Measurements from ENCODE around the gene CDC42EP1.

Gene CDC42EP1

DNA sequence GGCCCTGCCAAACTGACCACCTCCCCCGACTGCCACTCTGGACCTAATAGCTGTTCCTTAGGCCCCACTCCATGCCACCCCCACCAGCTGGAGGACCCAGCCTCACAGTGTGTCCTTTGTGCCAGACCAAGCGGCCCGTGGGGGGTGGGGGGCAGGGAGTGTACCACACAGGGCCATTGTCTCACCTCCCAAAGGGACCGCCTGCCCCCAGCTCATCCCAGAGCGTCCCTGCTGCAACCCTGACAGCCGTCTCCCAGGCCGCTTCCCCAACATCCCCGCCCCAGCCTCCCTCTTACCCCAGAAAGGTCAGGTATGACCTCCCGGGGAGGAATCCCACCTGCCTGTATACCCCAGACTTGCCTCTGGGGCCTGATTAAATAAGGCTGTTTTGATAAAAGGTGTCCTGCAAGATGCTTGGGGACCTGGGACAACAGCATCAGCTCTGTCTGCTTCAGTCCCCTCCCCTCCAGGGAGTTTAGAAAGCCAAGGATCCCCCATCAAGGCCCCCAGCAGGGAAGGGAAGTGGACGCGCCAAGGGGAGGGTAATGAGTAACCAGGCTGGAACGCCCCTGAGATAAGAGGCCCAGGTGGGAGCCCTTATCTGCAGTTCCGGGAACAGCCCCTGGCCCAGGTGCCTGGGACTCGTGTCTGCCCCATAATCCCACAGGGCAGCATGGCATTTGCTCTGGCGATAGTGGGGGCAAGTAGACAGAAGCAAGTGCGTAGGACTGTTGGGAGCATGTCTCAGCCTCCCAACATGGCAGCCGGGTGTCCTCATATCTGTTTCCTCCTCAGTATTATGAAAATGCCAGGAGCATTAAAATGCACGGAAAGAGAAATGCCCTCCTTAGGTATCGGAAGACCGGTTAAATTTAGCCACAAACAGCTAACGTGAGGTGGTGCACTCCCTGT, 9.0 kb downstream of the CDC42EP1 start:
- no peaks in the 10 kb centered on the region for H3K79me2 ChIP-seq (ENCODE audit: low read length)
- no peak overlapping the region for H3K27ac ChIP-seq (ENCODE audit: low read length)
- no peak overlapping the region for H2AFZ ChIP-seq (ENCODE audit: low read length)
- H3K4me3 ChIP-seq (ENCODE audit: low read length) = no peak overlapping the region
- H3K4me2 ChIP-seq (ENCODE audit: low read depth, low read length) = no peak overlapping the region
- H3K4me1 ChIP-seq (ENCODE audit: low read length) = peaks cover 10% of the 10 kb centered on the region
- no peak overlapping the region for H3K9ac ChIP-seq (ENCODE audit: low read length)
- no peaks in the 10 kb centered on the region for H3K36me3 ChIP-seq (replicated peaks; ENCODE audit: insufficient read depth, low read length)
- H3K9me3 ChIP-seq (replicated peaks; ENCODE audit: insufficient read depth, low read length) = no peaks in the 10 kb centered on the region
- no peaks in the 10 kb centered on the region for H4K20me1 ChIP-seq (ENCODE audit: insufficient read depth, low read length)
- H3K27me3 ChIP-seq (replicated peaks; ENCODE audit: insufficient read depth, low read length) = peaks cover 17% of the 10 kb centered on the region; the same call in 1 of the 2 replicates
- H3F3A ChIP-seq (ENCODE audit: insufficient read depth, low read length) = no peaks in the 10 kb centered on the region
- H3K9me2 ChIP-seq (replicated peaks; ENCODE audit: insufficient read depth, low read length) = no peaks in the 10 kb centered on the region
- TF ChIP-seq EZH2phosphoT487 (IDR thresholded peaks at IDR 0.05; ENCODE audit: low read length) (no peak), EZH2 (optimal IDR thresholded peaks at IDR 0.05; ENCODE audit: low read depth, low read length) (no peak)
- TF ChIP-seq, protein P1, sequence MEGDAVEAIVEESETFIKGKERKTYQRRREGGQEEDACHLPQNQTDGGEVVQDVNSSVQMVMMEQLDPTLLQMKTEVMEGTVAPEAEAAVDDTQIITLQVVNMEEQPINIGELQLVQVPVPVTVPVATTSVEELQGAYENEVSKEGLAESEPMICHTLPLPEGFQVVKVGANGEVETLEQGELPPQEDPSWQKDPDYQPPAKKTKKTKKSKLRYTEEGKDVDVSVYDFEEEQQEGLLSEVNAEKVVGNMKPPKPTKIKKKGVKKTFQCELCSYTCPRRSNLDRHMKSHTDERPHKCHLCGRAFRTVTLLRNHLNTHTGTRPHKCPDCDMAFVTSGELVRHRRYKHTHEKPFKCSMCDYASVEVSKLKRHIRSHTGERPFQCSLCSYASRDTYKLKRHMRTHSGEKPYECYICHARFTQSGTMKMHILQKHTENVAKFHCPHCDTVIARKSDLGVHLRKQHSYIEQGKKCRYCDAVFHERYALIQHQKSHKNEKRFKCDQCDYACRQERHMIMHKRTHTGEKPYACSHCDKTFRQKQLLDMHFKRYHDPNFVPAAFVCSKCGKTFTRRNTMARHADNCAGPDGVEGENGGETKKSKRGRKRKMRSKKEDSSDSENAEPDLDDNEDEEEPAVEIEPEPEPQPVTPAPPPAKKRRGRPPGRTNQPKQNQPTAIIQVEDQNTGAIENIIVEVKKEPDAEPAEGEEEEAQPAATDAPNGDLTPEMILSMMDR (IDR thresholded peaks at IDR 0.05; ENCODE audit: low read length) = no peak
- no peak for DNase-seq

DNA sequence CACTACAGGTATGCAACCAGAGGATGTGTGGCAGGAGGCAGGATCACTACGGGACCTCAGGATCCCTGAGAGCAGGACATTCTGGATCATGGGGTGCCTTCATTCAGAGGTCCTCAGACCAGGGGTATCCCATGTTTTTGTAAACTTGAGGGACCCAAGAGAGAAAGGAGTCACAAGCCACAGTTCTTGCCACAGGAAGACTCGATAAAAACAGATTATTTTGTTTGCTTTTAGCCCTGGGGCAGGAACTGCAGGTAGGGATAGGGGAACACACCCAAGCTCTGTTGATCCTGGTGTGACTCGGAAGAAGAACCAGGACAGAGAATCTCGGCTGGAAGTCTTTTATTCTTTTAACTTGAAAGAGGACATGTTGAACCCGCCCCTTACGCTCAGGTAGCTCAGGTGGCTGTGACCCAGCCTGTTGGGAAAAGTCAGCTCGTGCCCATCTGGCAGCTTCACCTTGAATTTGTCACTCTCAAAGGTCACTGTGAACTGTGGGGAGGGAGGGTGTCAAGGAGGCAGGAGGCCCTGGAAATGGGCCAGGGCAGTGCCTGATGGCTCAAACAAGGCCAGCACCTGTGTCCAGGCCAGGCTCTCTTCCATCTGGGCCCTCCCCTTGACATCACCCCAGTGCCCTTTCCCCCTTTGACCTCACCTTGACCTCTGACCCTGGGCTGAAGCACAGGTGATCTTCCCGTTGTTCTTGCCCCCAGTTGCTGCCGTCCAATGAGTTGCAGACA, 9.8 kb downstream of the CDC42EP1 start:
- Histone ChIP-seq H3K9me2 (replicated peaks; ENCODE audit: insufficient read depth, low read length) (no peaks in the 10 kb centered on the region), H3K4me3 (ENCODE audit: low read length) (no peak overlapping the region), H2AFZ (ENCODE audit: low read length) (no peak overlapping the region), H3K27me3 (replicated peaks; ENCODE audit: insufficient read depth, low read length) (peaks cover 21% of the 10 kb centered on the region), H3K27ac (ENCODE audit: low read length) (no peak overlapping the region), H3K9ac (ENCODE audit: low read length) (no peak overlapping the region), H4K20me1 (ENCODE audit: insufficient read depth, low read length) (no peaks in the 10 kb centered on the region), H3K79me2 (ENCODE audit: low read length) (no peaks in the 10 kb centered on the region), H3K36me3 (replicated peaks; ENCODE audit: insufficient read depth, low read length) (no peaks in the 10 kb centered on the region), H3K4me1 (ENCODE audit: low read length) (peaks cover 10% of the 10 kb centered on the region), H3K4me2 (ENCODE audit: low read depth, low read length) (no peak overlapping the region), H3K9me3 (replicated peaks; ENCODE audit: insufficient read depth, low read length) (no peaks in the 10 kb centered on the region), H3F3A (ENCODE audit: insufficient read depth, low read length) (no peaks in the 10 kb centered on the region)
- no peak for DNase-seq
- TF ChIP-seq EZH2phosphoT487 (IDR thresholded peaks at IDR 0.05; ENCODE audit: low read length) (no peak), EZH2 (optimal IDR thresholded peaks at IDR 0.05; ENCODE audit: low read depth, low read length) (no peak)
- TF ChIP-seq, protein P1 (IDR thresholded peaks at IDR 0.05; ENCODE audit: low read length) = no peak

DNA sequence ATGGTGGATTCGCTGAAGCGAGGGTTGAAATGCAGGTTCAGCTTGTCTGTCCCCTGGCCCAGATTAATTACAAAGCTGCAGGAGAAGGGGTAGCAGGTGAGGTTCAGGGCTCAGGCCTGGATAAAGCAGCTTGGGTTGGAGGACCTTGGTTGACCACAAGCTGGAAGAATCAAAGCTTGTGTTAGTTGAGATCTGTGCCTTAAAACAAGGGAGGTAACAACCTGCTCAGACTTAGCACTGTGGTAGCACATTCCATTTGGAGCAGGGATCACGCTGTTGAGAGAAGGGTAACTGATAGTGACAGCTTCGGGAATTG, 10.3 kb downstream of the CDC42EP1 start:
- H3K36me3 ChIP-seq (replicated peaks; ENCODE audit: insufficient read depth, low read length) = no peaks in the 10 kb centered on the region
- DNase-seq = no peak
- no peaks in the 10 kb centered on the region for H3K79me2 ChIP-seq (ENCODE audit: low read length)
- H3K4me2 ChIP-seq (ENCODE audit: low read depth, low read length) = no peak overlapping the region
- H4K20me1 ChIP-seq (ENCODE audit: insufficient read depth, low read length) = no peaks in the 10 kb centered on the region
- H3K9ac ChIP-seq (ENCODE audit: low read length) = no peak overlapping the region
- no peaks in the 10 kb centered on the region for H3F3A ChIP-seq (ENCODE audit: insufficient read depth, low read length)
- TF ChIP-seq EZH2phosphoT487 (IDR thresholded peaks at IDR 0.05; ENCODE audit: low read length) = no peak
- TF ChIP-seq, protein P1 (IDR thresholded peaks at IDR 0.05; ENCODE audit: low read length) = no peak
- TF ChIP-seq EZH2 (optimal IDR thresholded peaks at IDR 0.05; ENCODE audit: low read depth, low read length) = no peak
- no peaks in the 10 kb centered on the region for H3K9me2 ChIP-seq (replicated peaks; ENCODE audit: insufficient read depth, low read length)
- no peak overlapping the region for H3K4me3 ChIP-seq (ENCODE audit: low read length)
- H2AFZ ChIP-seq (ENCODE audit: low read length) = no peak overlapping the region
- H3K9me3 ChIP-seq (replicated peaks; ENCODE audit: insufficient read depth, low read length) = no peaks in the 10 kb centered on the region
- H3K27me3 ChIP-seq (replicated peaks; ENCODE audit: insufficient read depth, low read length) = peaks cover 24% of the 10 kb centered on the region
- H3K4me1 ChIP-seq (ENCODE audit: low read length) = peaks cover 10% of the 10 kb centered on the region
- no peak overlapping the region for H3K27ac ChIP-seq (ENCODE audit: low read length)
